DND-41 (cell line): ENCODE measurements around the gene HNF1A.

Experiments
- ATAC-seq: fragments of 200-7000 bp; cut with Tn5 transposase; 3 replicates; pipeline ENCODE4 v1.9.1; 2021; ENCODE audit warnings: low read depth; ENCODE audit not compliant: insufficient read depth
- DNase-seq: peaks from one replicate; pipeline ENCODE4 v3.0.0-alpha.2; 2020
- H2AFZ ChIP-seq: 2 replicates; pipeline ENCODE4 v1.6.0; 2012; ENCODE audit warnings: low read depth, low read length
- H3K27ac ChIP-seq: 2 replicates; pipeline ENCODE4 v1.5.1; 2012; ENCODE audit warnings: low read length, inconsistent platforms
- H3K27me3 ChIP-seq: fragments of 200-600 bp; sonication (generic); 2 replicates; pipeline ENCODE4 v1.6.0; 2012; ENCODE audit warnings: low read length, mild to moderate bottlenecking, inconsistent platforms; ENCODE audit not compliant: insufficient read depth, poor library complexity
- H3K36me3 ChIP-seq: 2 replicates; pipeline ENCODE4 v1.5.1; 2012; ENCODE audit warnings: low read length, inconsistent platforms; ENCODE audit not compliant: insufficient read depth
- H3K4me1 ChIP-seq: 2 replicates; pipeline ENCODE4 v1.5.1; 2012; ENCODE audit warnings: mild to moderate bottlenecking, low read length; ENCODE audit not compliant: insufficient read depth
- H3K4me2 ChIP-seq: 2 replicates; pipeline ENCODE4 v1.6.0; 2012; ENCODE audit warnings: mild to moderate bottlenecking, moderate library complexity, low read length, inconsistent platforms; ENCODE audit not compliant: insufficient read depth
- H3K4me3 ChIP-seq, 2 experiments: fragments of 200-600 bp in 1 of 2; shearing (Covaris generic) in 1 of 2; 2 replicates each; pipeline ENCODE4 v1.5.1; 2012 to 2016; ENCODE audit warnings: inconsistent platforms in 2 of 2, low read length in 2 of 2, mild to moderate bottlenecking in 2 of 2, low read depth in 1 of 2, moderate library complexity in 1 of 2
- H3K79me2 ChIP-seq: 2 replicates; pipeline ENCODE4 v1.6.0; 2012; ENCODE audit warnings: low read length, inconsistent platforms; ENCODE audit not compliant: insufficient read depth
- H3K9ac ChIP-seq: 2 replicates; pipeline ENCODE4 v1.6.0; 2012; ENCODE audit warnings: low read depth, mild to moderate bottlenecking, inconsistent platforms, low read length, moderate library complexity
- H3K9me3 ChIP-seq: 2 replicates; pipeline ENCODE4 v1.5.1; 2012; ENCODE audit warnings: low read length, moderate library complexity, mild to moderate bottlenecking, inconsistent platforms; ENCODE audit not compliant: insufficient read depth, severe bottlenecking
- H4K20me1 ChIP-seq: 2 replicates; pipeline ENCODE4 v1.6.0; 2012; ENCODE audit warnings: low read length; ENCODE audit not compliant: insufficient read depth
- EZH2 ChIP-seq: IDR thresholded peaks from 3 replicates; pipeline ENCODE4 v1.6.1; 2012; ENCODE audit warnings: borderline replicate concordance, low read depth, mild to moderate bottlenecking, moderate library complexity, low read length, inconsistent platforms; ENCODE audit not compliant: severe bottlenecking
- TF ChIP-seq, protein P1 (sequence below): IDR thresholded peaks from 2 replicates; pipeline ENCODE4 v1.5.1; 2012; ENCODE audit warnings: borderline replicate concordance, low read length, moderate library complexity, mild to moderate bottlenecking; ENCODE audit not compliant: poor library complexity, severe bottlenecking; ENCODE audit errors: extremely low read depth

HNF1A gene

DNA sequence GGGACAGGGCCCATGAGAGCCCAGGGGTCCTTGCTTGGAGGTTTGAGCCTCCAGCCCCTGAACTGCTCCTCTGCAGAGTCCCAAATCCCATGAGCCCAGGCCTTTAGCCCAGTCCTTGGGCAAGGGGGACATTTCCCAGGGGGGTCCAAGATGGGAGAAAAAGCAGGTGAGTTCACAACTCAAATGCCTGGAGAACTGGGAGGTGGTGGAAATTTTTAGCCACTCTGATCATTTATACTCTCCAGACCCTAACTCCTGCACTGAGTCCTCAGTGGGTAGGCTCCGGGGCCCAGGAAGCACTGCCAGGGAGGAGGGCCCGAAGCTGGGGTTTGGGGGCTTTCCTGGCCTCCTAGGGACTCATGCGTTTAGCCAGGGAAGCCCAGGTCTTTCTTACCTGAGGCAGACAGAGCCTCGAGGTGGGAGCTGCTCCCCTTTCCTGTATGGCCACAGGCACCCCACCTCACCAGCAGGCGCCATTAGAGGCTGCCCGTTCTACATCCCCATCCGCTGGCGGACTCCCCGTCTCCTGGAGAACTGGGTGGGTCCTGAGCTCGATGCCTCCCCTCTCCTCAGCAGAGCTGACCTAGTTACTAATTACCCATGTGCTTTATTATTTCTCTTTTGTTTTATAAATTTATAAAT is 998 bp downstream of the HNF1A start:
- H3K4me3 ChIP-seq, result no peak overlapping the region
- ATAC-seq, result no peak

DNA sequence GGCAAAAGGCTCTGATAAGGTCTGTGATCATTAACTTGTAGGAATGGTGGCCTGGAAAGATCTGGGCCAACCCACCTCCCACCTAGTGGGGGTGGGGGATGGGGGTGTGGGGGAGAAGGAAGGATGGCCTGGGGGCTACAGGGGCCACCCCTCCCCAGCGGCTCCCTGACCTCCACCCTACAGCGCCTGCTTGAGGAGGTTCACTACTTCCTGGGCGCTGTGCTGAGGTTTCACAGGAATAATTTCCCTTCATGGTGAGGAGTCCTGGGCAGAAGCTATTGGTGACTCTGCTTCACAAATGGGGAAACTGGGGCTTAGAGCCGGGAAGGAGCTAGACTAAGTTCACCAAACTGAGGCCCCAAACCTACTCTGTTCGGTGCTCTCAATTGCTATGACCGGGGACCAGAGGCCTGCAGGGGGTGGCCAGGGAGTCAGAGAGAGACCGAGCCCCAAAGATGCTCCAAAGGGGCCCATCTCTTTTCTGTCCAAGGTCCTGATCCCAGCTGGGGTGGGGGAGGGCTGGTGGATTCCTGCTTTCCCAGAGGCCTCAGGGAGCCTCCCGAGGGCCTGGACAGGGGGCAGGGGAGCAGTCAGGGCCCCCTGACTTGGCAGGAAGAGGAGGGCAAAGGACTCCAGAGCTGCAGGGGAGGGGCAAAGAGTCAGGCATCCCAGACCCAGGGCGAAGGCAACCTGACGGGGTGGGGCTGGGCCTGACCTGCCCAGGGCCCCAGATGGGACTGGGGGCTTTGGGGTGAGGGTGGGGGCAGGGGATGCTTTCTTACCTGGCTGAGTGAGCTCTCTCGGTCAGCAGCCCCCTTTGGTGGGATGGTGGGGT is 1.7 kb downstream of the HNF1A start:
- no peak overlapping the region for H3K4me3 ChIP-seq
- no peak overlapping the region for H3K9ac ChIP-seq
- DNase-seq (no peak), ATAC-seq (no peak)
- no peaks in the 10 kb centered on the region for H3K9me3 ChIP-seq
- no peaks in the 10 kb centered on the region for H3K79me2 ChIP-seq
- no peak overlapping the region for H2AFZ ChIP-seq
- H4K20me1 ChIP-seq, result no peaks in the 10 kb centered on the region
- H3K4me1 ChIP-seq, result no peaks in the 10 kb centered on the region
- TF ChIP-seq EZH2, result no peak
- TF ChIP-seq, protein P1, sequence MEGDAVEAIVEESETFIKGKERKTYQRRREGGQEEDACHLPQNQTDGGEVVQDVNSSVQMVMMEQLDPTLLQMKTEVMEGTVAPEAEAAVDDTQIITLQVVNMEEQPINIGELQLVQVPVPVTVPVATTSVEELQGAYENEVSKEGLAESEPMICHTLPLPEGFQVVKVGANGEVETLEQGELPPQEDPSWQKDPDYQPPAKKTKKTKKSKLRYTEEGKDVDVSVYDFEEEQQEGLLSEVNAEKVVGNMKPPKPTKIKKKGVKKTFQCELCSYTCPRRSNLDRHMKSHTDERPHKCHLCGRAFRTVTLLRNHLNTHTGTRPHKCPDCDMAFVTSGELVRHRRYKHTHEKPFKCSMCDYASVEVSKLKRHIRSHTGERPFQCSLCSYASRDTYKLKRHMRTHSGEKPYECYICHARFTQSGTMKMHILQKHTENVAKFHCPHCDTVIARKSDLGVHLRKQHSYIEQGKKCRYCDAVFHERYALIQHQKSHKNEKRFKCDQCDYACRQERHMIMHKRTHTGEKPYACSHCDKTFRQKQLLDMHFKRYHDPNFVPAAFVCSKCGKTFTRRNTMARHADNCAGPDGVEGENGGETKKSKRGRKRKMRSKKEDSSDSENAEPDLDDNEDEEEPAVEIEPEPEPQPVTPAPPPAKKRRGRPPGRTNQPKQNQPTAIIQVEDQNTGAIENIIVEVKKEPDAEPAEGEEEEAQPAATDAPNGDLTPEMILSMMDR, result no peak
- no peaks in the 10 kb centered on the region for H3K36me3 ChIP-seq
- no peak overlapping the region for H3K4me2 ChIP-seq
- no peaks in the 10 kb centered on the region for H3K27me3 ChIP-seq
- H3K27ac ChIP-seq, result no peak overlapping the region

More for the DNA sequence above, 998 bp downstream of the HNF1A start:
- no peak overlapping the region for H3K9ac ChIP-seq
- H3K9me3 ChIP-seq, result no peaks in the 10 kb centered on the region
- H4K20me1 ChIP-seq, result no peaks in the 10 kb centered on the region
- H3K79me2 ChIP-seq, result no peaks in the 10 kb centered on the region
- H3K36me3 ChIP-seq, result no peaks in the 10 kb centered on the region
- H3K27me3 ChIP-seq, result no peaks in the 10 kb centered on the region
- H2AFZ ChIP-seq, result no peak overlapping the region
- H3K4me1 ChIP-seq, result no peaks in the 10 kb centered on the region
- DNase-seq, result no peak
- no peak overlapping the region for H3K4me2 ChIP-seq
- H3K27ac ChIP-seq, result no peak overlapping the region
- no peak for TF ChIP-seq EZH2
- TF ChIP-seq, protein P1, result no peak

DNA sequence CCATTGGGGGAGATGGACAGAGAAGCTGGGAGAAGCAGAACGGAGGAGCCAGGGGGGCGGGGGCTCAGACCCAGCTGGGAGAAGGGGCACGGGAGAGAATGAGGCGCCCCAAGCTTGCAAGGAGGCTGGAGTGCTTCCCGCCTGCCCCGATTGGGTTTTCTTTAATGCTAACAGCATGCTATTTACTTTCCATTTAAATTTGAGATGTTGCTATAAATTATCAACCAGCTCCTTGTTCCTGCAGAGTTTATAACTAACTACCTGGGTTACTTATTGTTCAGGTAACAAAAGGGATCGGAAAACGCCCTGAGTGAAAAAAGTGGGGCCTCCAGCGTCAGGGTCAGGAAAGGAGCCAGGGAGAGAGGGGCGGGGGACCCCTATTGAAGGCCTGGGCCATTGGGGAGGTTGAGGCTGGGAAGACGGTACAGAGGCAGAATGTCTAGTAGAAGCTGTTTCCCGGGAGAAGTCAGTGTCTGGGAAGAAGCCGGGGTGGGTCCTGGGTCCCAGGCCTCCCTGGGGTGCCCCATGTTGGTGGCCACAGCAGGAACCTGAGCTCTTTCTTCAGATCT is 2.5 kb downstream of the HNF1A start:
- no peaks in the 10 kb centered on the region for H3K9me3 ChIP-seq
- DNase-seq (no peak), ATAC-seq (no peak)
- no peak overlapping the region for H3K4me2 ChIP-seq
- no peaks in the 10 kb centered on the region for H4K20me1 ChIP-seq
- no peaks in the 10 kb centered on the region for H3K27me3 ChIP-seq
- H3K4me3 ChIP-seq, result no peak overlapping the region
- no peaks in the 10 kb centered on the region for H3K79me2 ChIP-seq
- H2AFZ ChIP-seq, result no peak overlapping the region
- H3K27ac ChIP-seq, result no peak overlapping the region
- H3K4me1 ChIP-seq, result no peaks in the 10 kb centered on the region
- no peaks in the 10 kb centered on the region for H3K36me3 ChIP-seq
- TF ChIP-seq EZH2, result no peak
- TF ChIP-seq, protein P1, result no peak
- H3K9ac ChIP-seq, result no peak overlapping the region
